ENCODE measurements around the gene RANBP10. TPM values are rescaled to one million over a fixed set of nuclear protein-coding genes. Genes with fewer than 3 reads are reported as not detected.

RANBP10 gene
- total RNA-seq, 1 donor from 2014 or later: 21.7 TPM

GRCh38 chr16:67675579-67675935 is 130.8 kb downstream of the RANBP10 start:
- no peaks in the 10 kb centered on the region for H3K36me3 Mint-ChIP-seq (ENCODE audit: low read depth)
- no peak overlapping the region for H3K4me3 Mint-ChIP-seq
- H3K27me3 Mint-ChIP-seq (ENCODE audit: low read depth): no peaks in the 10 kb centered on the region
- peak overlapping the region; percentile 78 for H3K27ac Mint-ChIP-seq (ENCODE audit: unreplicated experiment)
- TF ChIP-seq CTCF (conservative IDR thresholded peaks at IDR 0.05): no peak
- H3K9me3 Mint-ChIP-seq: no peaks in the 10 kb centered on the region
- H3K4me1 Mint-ChIP-seq: no peaks in the 10 kb centered on the region
- no peak for DNase-seq (ENCODE audit: low read depth, low spot score)

- Mint-ChIP-seq H3K4me3 (no peak overlapping the region), H3K27ac (ENCODE audit: unreplicated experiment) (no peak overlapping the region), H3K4me1 (no peaks in the 10 kb centered on the region), H3K9me3 (no peaks in the 10 kb centered on the region), H3K36me3 (ENCODE audit: low read depth) (no peaks in the 10 kb centered on the region), H3K27me3 (ENCODE audit: low read depth) (no peaks in the 10 kb centered on the region)
- no peak for TF ChIP-seq CTCF (conservative IDR thresholded peaks at IDR 0.05)
- no peak for DNase-seq (ENCODE audit: low read depth, low spot score)
Observed at GRCh38 chr16:67674851-67675578, 131.3 kb downstream of the RANBP10 start.

- Mint-ChIP-seq H3K36me3 (ENCODE audit: low read depth) (no peaks in the 10 kb centered on the region), H3K9me3 (no peaks in the 10 kb centered on the region), H3K4me1 (no peaks in the 10 kb centered on the region), H3K4me3 (no peak overlapping the region), H3K27me3 (ENCODE audit: low read depth) (no peaks in the 10 kb centered on the region), H3K27ac (ENCODE audit: unreplicated experiment) (no peak overlapping the region)
- no peak for DNase-seq (ENCODE audit: low read depth, low spot score)
- no peak for TF ChIP-seq CTCF (conservative IDR thresholded peaks at IDR 0.05)
Observed at GRCh38 chr16:67673712-67674580, 132.4 kb downstream of the RANBP10 start.

Other genes with a start within 250 kb of the RANBP10 start
- gene CTCF, start 244.0 kb downstream of the RANBP10 start, total RNA-seq: 78.8 and 79.8 TPM in 2 replicates
- gene CARMIL2, start 161.4 kb downstream of the RANBP10 start, total RNA-seq: 2.0 and 3.5 TPM in 2 replicates
- gene ACD, start 146.3 kb downstream of the RANBP10 start, total RNA-seq: 39.3 and 39.8 TPM in 2 replicates
- gene PARD6A, start 145.6 kb downstream of the RANBP10 start, total RNA-seq: 7.5 and 8.3 TPM in 2 replicates
- gene ENKD1, start 139.8 kb downstream of the RANBP10 start, total RNA-seq: 23.3 and 24.5 TPM in 2 replicates
- gene C16orf86, start 139.7 kb downstream of the RANBP10 start, total RNA-seq: 1.7 and 2.0 TPM in 2 replicates
- 33.8 and 34.3 TPM in 2 replicates for gene GFOD2, start 87.2 kb downstream of the RANBP10 start, total RNA-seq
- 6.6 and 7.5 TPM in 2 replicates for gene TSNAXIP1, start 329 bp upstream of the RANBP10 start, total RNA-seq
- 46.2 and 46.7 TPM in 2 replicates for gene THAP11, start 35.8 kb upstream of the RANBP10 start, total RNA-seq
- 185 and 191 TPM in 2 replicates for gene NUTF2, start 40.4 kb upstream of the RANBP10 start, total RNA-seq
- 78.2 and 83.5 TPM in 2 replicates for gene CENPT, start 41.1 kb upstream of the RANBP10 start, total RNA-seq
- 100 and 101 TPM in 2 replicates for gene EDC4, start 66.5 kb upstream of the RANBP10 start, total RNA-seq
- 1.0 TPM in 1 of 2 replicates, not detected in the other for gene NRN1L, start 78.3 kb upstream of the RANBP10 start, total RNA-seq
- 39.0 and 41.5 TPM in 2 replicates for gene PSKH1, start 86.7 kb upstream of the RANBP10 start, total RNA-seq
- 2.5 and 3.0 TPM in 2 replicates for gene CTRL, start 125.3 kb upstream of the RANBP10 start, total RNA-seq
- 22.4 and 22.5 TPM in 2 replicates for gene PSMB10, start 130.3 kb upstream of the RANBP10 start, total RNA-seq
- gene LCAT, start 137.6 kb upstream of the RANBP10 start, total RNA-seq: 16.6 and 17.6 TPM in 2 replicates
- 36.0 and 36.8 TPM in 2 replicates for gene SLC12A4, start 162.1 kb upstream of the RANBP10 start, total RNA-seq
- not detected in 2 replicates for gene DPEP3, start 173.9 kb upstream of the RANBP10 start, total RNA-seq
- gene DPEP2, start 192.9 kb upstream of the RANBP10 start, total RNA-seq: not detected in 2 replicates
- gene DPEP2NB, start 209.4 kb upstream of the RANBP10 start, total RNA-seq: not detected in 2 replicates
- gene DDX28, start 216.7 kb upstream of the RANBP10 start, total RNA-seq: 12.5 and 13.3 TPM in 2 replicates
- gene DUS2, start 216.7 kb upstream of the RANBP10 start, total RNA-seq: 26.6 and 28.4 TPM in 2 replicates